SK-MEL-5 (cell line): Measurements from ENCODE around the gene BET1L. TPM values are rescaled to one million over a fixed set of nuclear protein-coding genes. Genes with fewer than 3 reads are reported as not detected.
"Not testable (repeated sequence)": the region's sequence is repeated elsewhere in the genome, so short reads cannot be mapped to it uniquely, and the experiment has no call there.

Source experiments
- DNase-seq: peaks from one replicate; pipeline ENCODE4 v3.0.0-alpha.2; 2016; ENCODE audit warnings: low read depth, low spot score
- in situ Hi-C: cut with HindIII; loops from 2 replicates; pipeline ENCODE4 v1.10.0; 2016; ENCODE audit warnings: low sequenced_read_pairs, high pct_unique_total_duplicates, low pct_unique_long_range_greater_than_20kb
- total RNA-seq: library from RNA; depleted of rRNA; stranded (reverse); fragments of >200 nt; shearing (Covaris generic); gene quantifications from 2 replicates; pipeline ENCODE4 v1.2.3, GENCODE V29; 2014

Gene BET1L
- total RNA-seq, 1 experiment from 2014 or later, result 16.3 TPM

GRCh38 chr11:235609-235996 lies 28.4 kb upstream of the BET1L start:
- in situ Hi-C loops, result no loop called here
- no peak for DNase-seq

- in situ Hi-C loops, result no loop called here
- DNase-seq, result no peak
Measured at GRCh38 chr11:235180-235579, 28.0 kb upstream of the BET1L start.

GRCh38 chr11:232783-233565 lies 25.8 kb upstream of the BET1L start:
- no peak for DNase-seq
- in situ Hi-C loops, result no loop called here

GRCh38 chr11:230431-230830 lies 23.2 kb upstream of the BET1L start:
- no peak for DNase-seq
- in situ Hi-C loops, result no loop called here

- in situ Hi-C loops, result no loop called here
- no peak for DNase-seq
Measured at GRCh38 chr11:227824-228379, 20.7 kb upstream of the BET1L start.

GRCh38 chr11:225734-226453 lies 18.7 kb upstream of the BET1L start:
- in situ Hi-C loops, result no loop called here
- no peak for DNase-seq

- in situ Hi-C loops, result no loop called here
Measured at GRCh38 chr11:224424-224823, 17.2 kb upstream of the BET1L start.

GRCh38 chr11:223884-224283 lies 16.7 kb upstream of the BET1L start:
- no peak for DNase-seq
- in situ Hi-C loops, result no loop called here

More at GRCh38 chr11:224424-224823, 17.2 kb upstream of the BET1L start:
- no peak for DNase-seq

GRCh38 chr11:223026-223789 lies 16.0 kb upstream of the BET1L start:
- in situ Hi-C loops, result no loop called here
- DNase-seq, result no peak

GRCh38 chr11:221998-222789 lies 15.0 kb upstream of the BET1L start:
- DNase-seq, result no peak
- in situ Hi-C loops, result no loop called here

- in situ Hi-C loops, result no loop called here
- DNase-seq, result no peak
Measured at GRCh38 chr11:221539-221938, 14.3 kb upstream of the BET1L start.

GRCh38 chr11:220641-221215 lies 13.5 kb upstream of the BET1L start:
- DNase-seq, in situ Hi-C loops: not testable (repeated sequence)

- DNase-seq, result no peak
- in situ Hi-C loops, result no loop called here
Measured at GRCh38 chr11:218815-219593, 11.8 kb upstream of the BET1L start.

GRCh38 chr11:217704-218103 lies 10.5 kb upstream of the BET1L start:
- in situ Hi-C loops, result no loop called here
- no peak for DNase-seq

- in situ Hi-C loops, result no loop called here
Measured at GRCh38 chr11:216081-216974, 9.1 kb upstream of the BET1L start.

More at GRCh38 chr11:216081-216974, 9.1 kb upstream of the BET1L start:
- no peak for DNase-seq
